SH-SY5Y (cell line): Measurements from ENCODE around the gene ICAM2.

Experiments used
- GATA2 ChIP-seq: IDR thresholded peaks from 2 replicates; pipeline ENCODE4 v1.6.1; 2011; ENCODE audit warnings: mild to moderate bottlenecking, low read depth, low read length
- GATA3 ChIP-seq: IDR thresholded peaks from 2 replicates; pipeline ENCODE4 v1.6.1; 2011; ENCODE audit warnings: low read depth, mild to moderate bottlenecking, low read length, moderate library complexity

DNA sequence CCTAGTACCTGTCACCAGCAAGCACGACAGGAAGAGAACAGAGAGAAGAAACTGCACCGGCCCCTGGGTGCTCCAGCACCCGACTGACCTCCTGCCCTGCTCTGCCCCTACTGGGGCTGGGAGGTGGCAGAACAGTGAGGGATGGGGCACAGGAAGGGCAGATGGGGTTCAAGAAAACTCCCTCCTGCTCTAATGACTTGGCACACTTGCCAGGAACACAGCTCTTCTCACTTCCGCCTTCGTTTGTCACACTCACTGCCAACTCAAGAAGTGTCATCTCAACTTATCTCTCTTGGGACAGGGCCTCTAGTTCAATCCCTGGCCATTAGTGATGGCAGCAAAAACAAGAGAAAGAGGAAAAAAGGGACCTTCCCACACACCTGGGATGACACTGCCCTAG lies 42.7 kb upstream of the ICAM2 start:
- TF ChIP-seq GATA3 (no peak), GATA2 (no peak)
